Measurements from ENCODE around the gene CFAP20DC. TPM values are rescaled to one million over a fixed set of nuclear protein-coding genes. Genes with fewer than 3 reads are reported as not detected.
A peak's percentile ranks its signal among the peaks of the same experiment; 100 is the strongest.

The CFAP20DC gene
- total and polyA plus RNA-seq, 2 experiments from 2014 or later = 7.4 to 11.4 TPM

DNA sequence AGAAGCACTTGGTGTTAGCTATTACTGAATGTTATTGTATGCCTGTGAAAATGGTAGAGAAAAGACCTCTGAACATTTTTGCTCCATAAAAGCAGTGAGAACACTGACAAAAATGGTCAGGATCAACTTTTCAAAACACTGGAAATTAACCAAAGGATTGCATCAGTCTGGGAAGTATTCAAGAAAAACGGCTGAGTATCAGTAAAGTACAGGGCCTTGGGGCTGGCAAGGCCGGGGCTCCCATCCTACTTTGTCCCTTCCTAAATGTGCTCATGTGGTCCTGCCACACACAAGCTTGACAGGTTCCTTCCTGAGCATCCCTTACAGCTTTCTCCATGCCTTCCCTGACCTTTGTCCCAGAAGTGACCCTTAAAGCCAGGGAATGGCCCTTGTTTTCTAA, 84.0 kb downstream of the CFAP20DC start:
- Histone ChIP-seq H3K27ac (ENCODE audit: low read depth) (no peak overlapping the region), H3K27me3 (ENCODE audit: insufficient read depth) (no peaks in the 10 kb centered on the region), H3K36me3 (ENCODE audit: insufficient read depth) (no peaks in the 10 kb centered on the region), H3K4me1 (ENCODE audit: insufficient read depth) (no peaks in the 10 kb centered on the region), H3K9me2 (ENCODE audit: insufficient read depth) (no peaks in the 10 kb centered on the region), H3F3A (replicated peaks; ENCODE audit: low read depth) (no peaks in the 10 kb centered on the region), H4K20me1 (replicated peaks; ENCODE audit: insufficient read depth) (no peaks in the 10 kb centered on the region), H3K79me2 (replicated peaks; ENCODE audit: insufficient read depth) (no peaks in the 10 kb centered on the region), H3K4me2 (no peak overlapping the region), H2AFZ (no peak overlapping the region), H3K4me3 (no peak overlapping the region)
- H3K27me3 Mint-ChIP-seq (ENCODE audit: insufficient read depth, low read depth, poor library complexity) = no peaks in the 10 kb centered on the region
- H3K27ac Mint-ChIP-seq = 0 out of 2 replicates have a peak overlapping the region, but pooled peaks have one; percentile 32
- H3K36me3 Mint-ChIP-seq (ENCODE audit: low read depth) = no peaks in the 10 kb centered on the region
- no peak for TF ChIP-seq EZH2phosphoT487 (IDR thresholded peaks at IDR 0.05; ENCODE audit: unreplicated experiment)
- TF ChIP-seq JUNB (IDR thresholded peaks at IDR 0.05; ENCODE audit: unreplicated experiment) = no peak
- no peak for TF ChIP-seq ZNF114 (CRISPR knock-in tag; IDR thresholded peaks at IDR 0.05)
- H3K4me3 Mint-ChIP-seq = no peak overlapping the region
- H3K4me1 Mint-ChIP-seq = peaks cover 4% of the 10 kb centered on the region; the same call in 1 of the 3 replicates
- no peaks in the 10 kb centered on the region; the same call in 2 of the 3 replicates for H3K9me3 Mint-ChIP-seq
- ATAC-seq = no peak
- no peak for DNase-seq (ENCODE audit: low spot score)

DNA sequence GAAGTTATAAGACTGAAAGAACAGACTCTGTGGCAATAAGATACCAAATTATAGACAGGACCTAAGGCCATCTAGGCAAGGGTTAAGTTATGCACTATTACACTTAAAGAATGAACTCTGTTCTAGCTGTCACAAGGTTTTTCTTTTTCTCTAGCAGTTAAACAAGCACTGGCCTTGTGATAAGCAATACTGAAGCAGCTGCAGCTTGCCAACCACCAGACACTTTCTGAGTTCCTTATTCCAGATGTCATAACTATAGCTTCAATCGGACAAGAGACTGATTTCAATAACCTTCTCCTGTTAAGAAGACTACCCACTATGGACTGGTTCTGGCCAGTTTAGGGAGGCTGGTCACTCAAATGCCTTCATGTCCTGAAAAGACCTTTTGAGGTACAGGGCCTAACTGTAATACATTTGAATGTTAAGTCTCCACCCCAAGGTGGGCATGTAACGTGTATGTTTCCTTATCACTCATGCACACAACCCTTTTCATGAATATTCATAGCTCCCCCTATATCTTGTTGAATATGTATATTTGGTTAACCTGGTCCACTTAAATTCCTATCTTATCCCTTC, 85.8 kb downstream of the CFAP20DC start:
- H3K9me2 ChIP-seq (ENCODE audit: insufficient read depth) = no peaks in the 10 kb centered on the region
- ATAC-seq = no peak
- H3K4me3 ChIP-seq = no peak overlapping the region
- no peaks in the 10 kb centered on the region for H3K27me3 Mint-ChIP-seq (ENCODE audit: insufficient read depth, low read depth, poor library complexity)
- no peaks in the 10 kb centered on the region for H3K36me3 ChIP-seq (ENCODE audit: insufficient read depth)
- H2AFZ ChIP-seq = no peak overlapping the region
- peaks cover 4% of the 10 kb centered on the region; the same call in 1 of the 3 replicates for H3K4me1 Mint-ChIP-seq
- H3K27ac Mint-ChIP-seq = no peak overlapping the region
- H3K36me3 Mint-ChIP-seq (ENCODE audit: low read depth) = no peaks in the 10 kb centered on the region
- no peaks in the 10 kb centered on the region; the same call in 2 of the 3 replicates for H3K9me3 Mint-ChIP-seq
- no peak overlapping the region for H3K4me3 Mint-ChIP-seq
- TF ChIP-seq EZH2 (IDR thresholded peaks at IDR 0.05; ENCODE audit: low read depth, unreplicated experiment) (no peak), JUNB (IDR thresholded peaks at IDR 0.05; ENCODE audit: unreplicated experiment) (no peak), CREB1 (CRISPR knock-in tag; IDR thresholded peaks at IDR 0.05; ENCODE audit: low read depth) (no peak), NANOG (IDR thresholded peaks at IDR 0.05; ENCODE audit: borderline replicate concordance) (no peak), ZNF331 (CRISPR knock-in tag; IDR thresholded peaks at IDR 0.05; ENCODE audit: low read depth) (no peak)
- TF ChIP-seq, protein P1, sequence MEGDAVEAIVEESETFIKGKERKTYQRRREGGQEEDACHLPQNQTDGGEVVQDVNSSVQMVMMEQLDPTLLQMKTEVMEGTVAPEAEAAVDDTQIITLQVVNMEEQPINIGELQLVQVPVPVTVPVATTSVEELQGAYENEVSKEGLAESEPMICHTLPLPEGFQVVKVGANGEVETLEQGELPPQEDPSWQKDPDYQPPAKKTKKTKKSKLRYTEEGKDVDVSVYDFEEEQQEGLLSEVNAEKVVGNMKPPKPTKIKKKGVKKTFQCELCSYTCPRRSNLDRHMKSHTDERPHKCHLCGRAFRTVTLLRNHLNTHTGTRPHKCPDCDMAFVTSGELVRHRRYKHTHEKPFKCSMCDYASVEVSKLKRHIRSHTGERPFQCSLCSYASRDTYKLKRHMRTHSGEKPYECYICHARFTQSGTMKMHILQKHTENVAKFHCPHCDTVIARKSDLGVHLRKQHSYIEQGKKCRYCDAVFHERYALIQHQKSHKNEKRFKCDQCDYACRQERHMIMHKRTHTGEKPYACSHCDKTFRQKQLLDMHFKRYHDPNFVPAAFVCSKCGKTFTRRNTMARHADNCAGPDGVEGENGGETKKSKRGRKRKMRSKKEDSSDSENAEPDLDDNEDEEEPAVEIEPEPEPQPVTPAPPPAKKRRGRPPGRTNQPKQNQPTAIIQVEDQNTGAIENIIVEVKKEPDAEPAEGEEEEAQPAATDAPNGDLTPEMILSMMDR (conservative IDR thresholded peaks at IDR 0.05; ENCODE audit: low read depth in 2 of 2) = no peak
- TF ChIP-seq, protein P2, sequence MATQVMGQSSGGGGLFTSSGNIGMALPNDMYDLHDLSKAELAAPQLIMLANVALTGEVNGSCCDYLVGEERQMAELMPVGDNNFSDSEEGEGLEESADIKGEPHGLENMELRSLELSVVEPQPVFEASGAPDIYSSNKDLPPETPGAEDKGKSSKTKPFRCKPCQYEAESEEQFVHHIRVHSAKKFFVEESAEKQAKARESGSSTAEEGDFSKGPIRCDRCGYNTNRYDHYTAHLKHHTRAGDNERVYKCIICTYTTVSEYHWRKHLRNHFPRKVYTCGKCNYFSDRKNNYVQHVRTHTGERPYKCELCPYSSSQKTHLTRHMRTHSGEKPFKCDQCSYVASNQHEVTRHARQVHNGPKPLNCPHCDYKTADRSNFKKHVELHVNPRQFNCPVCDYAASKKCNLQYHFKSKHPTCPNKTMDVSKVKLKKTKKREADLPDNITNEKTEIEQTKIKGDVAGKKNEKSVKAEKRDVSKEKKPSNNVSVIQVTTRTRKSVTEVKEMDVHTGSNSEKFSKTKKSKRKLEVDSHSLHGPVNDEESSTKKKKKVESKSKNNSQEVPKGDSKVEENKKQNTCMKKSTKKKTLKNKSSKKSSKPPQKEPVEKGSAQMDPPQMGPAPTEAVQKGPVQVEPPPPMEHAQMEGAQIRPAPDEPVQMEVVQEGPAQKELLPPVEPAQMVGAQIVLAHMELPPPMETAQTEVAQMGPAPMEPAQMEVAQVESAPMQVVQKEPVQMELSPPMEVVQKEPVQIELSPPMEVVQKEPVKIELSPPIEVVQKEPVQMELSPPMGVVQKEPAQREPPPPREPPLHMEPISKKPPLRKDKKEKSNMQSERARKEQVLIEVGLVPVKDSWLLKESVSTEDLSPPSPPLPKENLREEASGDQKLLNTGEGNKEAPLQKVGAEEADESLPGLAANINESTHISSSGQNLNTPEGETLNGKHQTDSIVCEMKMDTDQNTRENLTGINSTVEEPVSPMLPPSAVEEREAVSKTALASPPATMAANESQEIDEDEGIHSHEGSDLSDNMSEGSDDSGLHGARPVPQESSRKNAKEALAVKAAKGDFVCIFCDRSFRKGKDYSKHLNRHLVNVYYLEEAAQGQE (IDR thresholded peaks at IDR 0.05; ENCODE audit: unreplicated experiment) = no peak
- TF ChIP-seq, protein P3, sequence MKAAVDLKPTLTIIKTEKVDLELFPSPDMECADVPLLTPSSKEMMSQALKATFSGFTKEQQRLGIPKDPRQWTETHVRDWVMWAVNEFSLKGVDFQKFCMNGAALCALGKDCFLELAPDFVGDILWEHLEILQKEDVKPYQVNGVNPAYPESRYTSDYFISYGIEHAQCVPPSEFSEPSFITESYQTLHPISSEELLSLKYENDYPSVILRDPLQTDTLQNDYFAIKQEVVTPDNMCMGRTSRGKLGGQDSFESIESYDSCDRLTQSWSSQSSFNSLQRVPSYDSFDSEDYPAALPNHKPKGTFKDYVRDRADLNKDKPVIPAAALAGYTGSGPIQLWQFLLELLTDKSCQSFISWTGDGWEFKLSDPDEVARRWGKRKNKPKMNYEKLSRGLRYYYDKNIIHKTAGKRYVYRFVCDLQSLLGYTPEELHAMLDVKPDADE (IDR thresholded peaks at IDR 0.05) = no peak
- H3K27ac ChIP-seq (ENCODE audit: low read depth) = no peak overlapping the region
- H3K79me2 ChIP-seq (replicated peaks; ENCODE audit: insufficient read depth) = no peaks in the 10 kb centered on the region
- no peaks in the 10 kb centered on the region for H3K27me3 ChIP-seq (ENCODE audit: insufficient read depth)
- no peaks in the 10 kb centered on the region for H3K4me1 ChIP-seq (ENCODE audit: insufficient read depth)
- H3K4me2 ChIP-seq = no peak overlapping the region
- no peak for DNase-seq (ENCODE audit: low spot score)
- H3F3A ChIP-seq (replicated peaks; ENCODE audit: low read depth) = no peaks in the 10 kb centered on the region
- H4K20me1 ChIP-seq (replicated peaks; ENCODE audit: insufficient read depth) = no peaks in the 10 kb centered on the region
